SU-DHL-6 (cell line): Measurements from ENCODE around the gene TREH.

Experiments
- H2AFZ ChIP-seq: fragments of 200-600 bp; sonication (generic); 2 replicates; pipeline ENCODE4 v1.6.1; 2014; ENCODE audit warnings: low read depth, mild to moderate bottlenecking, moderate library complexity, mixed read lengths, antibody characterized with exemption, low read length; ENCODE audit not compliant: severe bottlenecking
- H3F3A ChIP-seq: fragments of 200-600 bp; shearing (Covaris generic); 2 replicates; pipeline ENCODE4 v1.6.0; 2016; ENCODE audit warnings: antibody characterized with exemption, mild to moderate bottlenecking; ENCODE audit not compliant: insufficient read depth
- H3K27ac ChIP-seq: fragments of 200-600 bp; sonication (generic); 2 replicates; pipeline ENCODE4 v1.5.1; 2016; ENCODE audit warnings: low read depth, mild to moderate bottlenecking, low read length, moderate library complexity, mixed read lengths
- H3K27me3 ChIP-seq: fragments of 200-600 bp; sonication (generic), shearing (Covaris generic); 2 replicates; pipeline ENCODE4 v1.6.0; 2014; ENCODE audit warnings: mild to moderate bottlenecking, low read length
- H3K36me3 ChIP-seq: fragments of 200-600 bp; sonication (generic); 2 replicates; pipeline ENCODE4 v1.6.1; 2014; ENCODE audit warnings: mild to moderate bottlenecking, low read length, mixed read lengths
- H3K4me2 ChIP-seq: fragments of 300-600, 200-600 bp; shearing (Covaris generic), sonication (generic); 2 replicates; pipeline ENCODE4 v1.6.0; 2014; ENCODE audit warnings: low read length, low read depth, mild to moderate bottlenecking; ENCODE audit not compliant: poor library complexity, severe bottlenecking
- H3K4me3 ChIP-seq: fragments of 200-600 bp; sonication (generic); 2 replicates; pipeline ENCODE4 v1.5.1; 2014; ENCODE audit warnings: antibody characterized with exemption, low read length, mild to moderate bottlenecking, mixed read lengths; ENCODE audit not compliant: insufficient read depth, poor library complexity, severe bottlenecking
- H3K79me2 ChIP-seq: fragments of 200-600 bp; sonication (generic); 2 replicates; pipeline ENCODE4 v1.6.1; 2014; ENCODE audit warnings: mild to moderate bottlenecking, low read length, moderate library complexity; ENCODE audit not compliant: insufficient read depth
- H3K9ac ChIP-seq: fragments of 200-600 bp; sonication (generic); 2 replicates; pipeline ENCODE4 v1.7.0; 2014; ENCODE audit warnings: mild to moderate bottlenecking, low read length
- H3K9me2 ChIP-seq: fragments of 200-600 bp; sonication (generic); replicated peaks from 2 replicates; pipeline ENCODE4 v1.6.1; 2014; ENCODE audit warnings: low read length; ENCODE audit not compliant: insufficient read depth
- H3K9me3 ChIP-seq: fragments of 200-600 bp; sonication (generic); 2 replicates; pipeline ENCODE4 v1.6.1; 2014; ENCODE audit warnings: low read length, mixed read lengths; ENCODE audit not compliant: insufficient read depth
- H4K20me1 ChIP-seq: fragments of 200-600 bp; sonication (generic); 2 replicates; pipeline ENCODE4 v1.6.1; 2014; ENCODE audit warnings: low read depth, mild to moderate bottlenecking, antibody characterized with exemption, low read length, moderate library complexity, mixed read lengths
- CTCF ChIP-seq: fragments of 200-600 bp; sonication (generic); IDR thresholded peaks from one replicate; pipeline ENCODE4 v1.5.1; 2017; ENCODE audit warnings: antibody characterized with exemption, mild to moderate bottlenecking, low read length, moderate library complexity; ENCODE audit not compliant: insufficient read depth, poor library complexity, severe bottlenecking
- EZH2phosphoT487 ChIP-seq: fragments of 200-600 bp; sonication (generic), shearing (Covaris generic); conservative IDR thresholded peaks from 2 replicates; pipeline ENCODE4 v1.6.1; 2018; ENCODE audit warnings: mild to moderate bottlenecking, antibody characterized with exemption, low read length, moderate library complexity, mixed read lengths

Gene TREH

DNA sequence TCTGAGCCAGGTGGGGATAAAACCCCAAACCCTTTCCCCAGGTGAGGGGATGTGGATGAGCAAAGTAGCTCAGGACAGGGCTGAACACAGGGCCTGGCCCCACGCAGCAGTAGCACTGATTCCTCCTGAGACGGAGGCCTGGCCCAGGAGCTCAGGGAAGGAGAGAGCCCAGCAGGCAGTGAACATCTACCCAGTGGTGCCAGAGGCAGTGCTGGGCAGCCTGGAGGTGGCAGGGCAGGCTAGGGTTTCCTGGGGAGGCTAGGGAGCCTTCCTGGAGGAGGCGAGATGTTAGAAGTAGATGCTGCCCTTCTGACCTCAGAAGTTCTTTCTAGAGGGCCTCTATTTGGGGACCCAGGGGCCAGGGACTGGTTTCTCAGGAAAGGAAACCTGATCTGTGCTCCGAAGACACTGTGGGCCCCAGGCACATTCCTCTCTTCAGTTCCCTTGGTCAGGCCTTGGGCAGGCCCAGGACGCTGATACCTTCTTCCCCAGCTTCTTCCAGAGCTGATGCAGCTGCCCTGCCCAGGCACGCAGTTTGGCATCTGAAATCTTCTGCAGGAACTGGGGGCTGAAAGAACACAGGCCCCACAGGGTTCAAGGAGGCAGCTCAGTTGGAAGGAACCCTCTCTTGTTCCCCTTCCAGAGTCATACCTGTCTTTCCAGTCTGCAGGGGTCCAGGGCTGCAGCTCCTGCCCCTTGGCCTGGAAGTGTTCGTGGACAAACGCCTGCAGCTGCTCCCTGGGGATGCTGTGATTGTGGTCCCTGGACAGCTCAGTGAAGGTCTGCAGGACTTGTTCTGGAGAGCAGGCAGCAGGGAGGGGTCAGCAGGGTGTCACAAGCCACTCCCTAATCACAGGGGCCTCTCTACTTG, 16.8 kb downstream of the TREH start:
- Histone ChIP-seq H3F3A (no peaks in the 10 kb centered on the region), H3K4me2 (no peak overlapping the region), H3K36me3 (no peaks in the 10 kb centered on the region), H3K27ac (no peak overlapping the region), H2AFZ (no peak overlapping the region), H3K9me2 (no peaks in the 10 kb centered on the region), H4K20me1 (no peaks in the 10 kb centered on the region), H3K79me2 (no peaks in the 10 kb centered on the region), H3K4me3 (no peak overlapping the region), H3K27me3 (no peaks in the 10 kb centered on the region), H3K9me3 (no peaks in the 10 kb centered on the region), H3K9ac (no peak overlapping the region)
- TF ChIP-seq CTCF = no peak
- TF ChIP-seq EZH2phosphoT487 = no peak

DNA sequence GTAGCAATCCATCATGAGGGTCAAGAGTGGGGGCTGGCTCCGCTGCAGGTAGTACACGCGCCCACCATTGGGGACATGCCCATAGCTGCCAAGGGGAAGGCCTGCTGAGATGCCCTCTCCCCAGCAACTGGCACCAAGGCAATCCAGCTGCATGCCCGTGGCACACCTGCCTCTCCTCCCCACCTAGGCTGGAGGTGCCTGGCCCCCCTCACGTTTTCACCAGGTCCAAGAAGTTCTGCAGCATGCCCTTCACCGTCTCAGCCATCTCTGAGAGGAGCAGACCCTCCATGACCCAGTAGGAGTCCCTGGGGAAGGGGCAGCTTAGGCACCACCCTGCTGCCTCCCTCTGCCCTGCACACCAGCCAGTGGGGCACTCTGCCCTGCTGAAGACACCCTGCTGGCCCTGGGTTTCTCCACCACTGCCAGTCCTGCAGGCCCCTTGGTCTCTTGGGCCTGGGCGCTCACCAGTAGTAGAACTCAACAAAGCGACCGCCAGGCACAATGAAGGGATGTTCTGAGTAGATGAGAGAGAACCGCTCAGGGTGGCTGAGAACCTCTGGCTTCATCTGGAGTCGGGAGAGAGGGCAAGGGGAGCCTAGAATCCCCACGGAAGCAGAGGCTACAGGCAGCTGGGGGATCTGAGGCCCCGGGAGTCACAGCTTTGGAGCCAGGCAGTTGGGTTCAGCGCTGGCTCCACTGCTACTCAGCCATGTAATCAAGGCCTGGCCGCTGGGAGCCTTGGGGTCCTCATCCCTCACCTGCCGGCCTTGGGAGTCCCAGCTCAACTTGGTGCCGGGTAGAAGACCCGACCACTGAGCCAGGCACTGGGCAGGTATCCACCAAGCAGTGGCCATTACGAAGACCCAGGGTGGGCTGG, 17.8 kb downstream of the TREH start:
- no peaks in the 10 kb centered on the region for H3K9me3 ChIP-seq
- H3K9ac ChIP-seq = no peak overlapping the region
- H3K4me2 ChIP-seq = no peak overlapping the region
- H3K4me3 ChIP-seq = no peak overlapping the region
- H2AFZ ChIP-seq = no peak overlapping the region
- TF ChIP-seq CTCF = no peak
- no peak for TF ChIP-seq EZH2phosphoT487
- no peaks in the 10 kb centered on the region for H3K27me3 ChIP-seq
- H4K20me1 ChIP-seq = no peaks in the 10 kb centered on the region
- H3K27ac ChIP-seq = no peak overlapping the region
- H3F3A ChIP-seq = no peaks in the 10 kb centered on the region
- no peaks in the 10 kb centered on the region for H3K9me2 ChIP-seq
- H3K36me3 ChIP-seq = no peaks in the 10 kb centered on the region
- H3K79me2 ChIP-seq = no peaks in the 10 kb centered on the region

GRCh38 chr11:118660681-118661424, 18.6 kb downstream of the TREH start:
- Histone ChIP-seq H4K20me1 (no peaks in the 10 kb centered on the region), H3K79me2 (no peaks in the 10 kb centered on the region), H2AFZ (no peak overlapping the region), H3F3A (no peaks in the 10 kb centered on the region), H3K27me3 (no peaks in the 10 kb centered on the region), H3K9me3 (no peaks in the 10 kb centered on the region), H3K9ac (no peak overlapping the region), H3K4me2 (no peak overlapping the region), H3K9me2 (no peaks in the 10 kb centered on the region), H3K4me3 (no peak overlapping the region), H3K27ac (no peak overlapping the region), H3K36me3 (no peaks in the 10 kb centered on the region)
- TF ChIP-seq EZH2phosphoT487 (no peak), CTCF (no peak)
